H9 (cell line): ENCODE measurements around the gene TRA2B. TPM values are rescaled to one million over a fixed set of nuclear protein-coding genes. Genes with fewer than 3 reads are reported as not detected.

Source experiments
- DNase-seq: peaks from one replicate; pipeline ENCODE4 v3.0.0-alpha.2; 2017
- H2AFZ ChIP-seq: one replicate; pipeline ENCODE4 v1.6.1; 2013; ENCODE audit warnings: mild to moderate bottlenecking, low read length, control low read depth, moderate library complexity
- H2AK5ac ChIP-seq: 2 replicates; pipeline ENCODE4 v1.6.1; 2013; ENCODE audit warnings: low read length, control low read depth, mixed read lengths; ENCODE audit not compliant: insufficient read length
- H2BK120ac ChIP-seq: one replicate; pipeline ENCODE4 v1.6.1; 2013; ENCODE audit warnings: low read depth, mild to moderate bottlenecking, low read length, control low read depth, inconsistent platforms; ENCODE audit not compliant: poor library complexity, severe bottlenecking
- H2BK12ac ChIP-seq: 2 replicates; pipeline ENCODE4 v1.6.1; 2013; ENCODE audit warnings: low read length, control low read depth, mixed read lengths, low read depth; ENCODE audit not compliant: insufficient read length
- H2BK15ac ChIP-seq: 2 replicates; pipeline ENCODE4 v1.6.1; 2013; ENCODE audit warnings: low read depth, low read length, control low read depth
- H2BK20ac ChIP-seq: one replicate; pipeline ENCODE4 v1.6.1; 2013; ENCODE audit warnings: low read depth, mild to moderate bottlenecking, low read length, control low read depth, inconsistent platforms; ENCODE audit not compliant: poor library complexity, severe bottlenecking
- H2BK5ac ChIP-seq: 2 replicates; pipeline ENCODE4 v1.6.1; 2013; ENCODE audit warnings: low read length, control low read depth, mixed read lengths; ENCODE audit not compliant: insufficient read length
- H3K14ac ChIP-seq: 2 replicates; pipeline ENCODE4 v1.6.1; 2013; ENCODE audit warnings: low read length, control low read depth; ENCODE audit not compliant: insufficient read depth
- H3K18ac ChIP-seq: 2 replicates; pipeline ENCODE4 v1.6.1; 2013; ENCODE audit warnings: low read depth, mild to moderate bottlenecking, mixed read lengths, low read length, control low read depth; ENCODE audit not compliant: insufficient read length
- H3K23ac ChIP-seq: 2 replicates; pipeline ENCODE4 v1.6.1; 2013; ENCODE audit warnings: low read length, control low read depth, mixed read lengths, low read depth; ENCODE audit not compliant: insufficient read length
- H3K23me2 ChIP-seq: 2 replicates; pipeline ENCODE4 v1.6.1; 2013; ENCODE audit warnings: low read depth, mild to moderate bottlenecking, mixed read lengths, low read length, control low read depth; ENCODE audit not compliant: insufficient read length, poor library complexity, severe bottlenecking
- H3K27ac ChIP-seq: 2 replicates; pipeline ENCODE4 v1.5.1; 2013; ENCODE audit warnings: low read length, control low read depth, mixed read lengths, low read depth; ENCODE audit not compliant: insufficient read length
- H3K27me3 ChIP-seq: 2 replicates; pipeline ENCODE4 v1.6.1; 2013; ENCODE audit warnings: low read length, control low read depth, inconsistent platforms; ENCODE audit not compliant: insufficient read depth
- H3K4ac ChIP-seq: 2 replicates; pipeline ENCODE4 v1.6.1; 2013; ENCODE audit warnings: low read depth, mild to moderate bottlenecking, control low read depth, inconsistent platforms, low read length, moderate library complexity
- H3K4me1 ChIP-seq: 2 replicates; pipeline ENCODE4 v1.6.1; 2013; ENCODE audit warnings: low read length, control low read depth, inconsistent platforms; ENCODE audit not compliant: insufficient read depth
- H3K4me2 ChIP-seq: 2 replicates; pipeline ENCODE4 v1.6.1; 2013; ENCODE audit warnings: low read length, control low read depth, mixed read lengths; ENCODE audit not compliant: insufficient read length, insufficient read depth
- H3K56ac ChIP-seq: 2 replicates; pipeline ENCODE4 v1.6.1; 2013; ENCODE audit warnings: low read depth, mild to moderate bottlenecking, mixed read lengths, low read length, control low read depth; ENCODE audit not compliant: insufficient read length
- H3K79me1 ChIP-seq: 2 replicates; pipeline ENCODE4 v1.6.1; 2013; ENCODE audit warnings: low read depth, mild to moderate bottlenecking, moderate library complexity, low read length, control low read depth, inconsistent platforms; ENCODE audit not compliant: insufficient read depth, poor library complexity, severe bottlenecking
- H3K79me2 ChIP-seq: 2 replicates; pipeline ENCODE4 v1.6.1; 2013; ENCODE audit warnings: low read length, control low read depth, inconsistent platforms; ENCODE audit not compliant: insufficient read depth
- H3K9ac ChIP-seq: 2 replicates; pipeline ENCODE4 v1.6.1; 2013; ENCODE audit warnings: low read length, control low read depth, mixed read lengths; ENCODE audit not compliant: insufficient read length; ENCODE audit errors: extremely low read depth
- H3K9me3 ChIP-seq: one replicate; pipeline ENCODE4 v1.6.1; 2013; ENCODE audit warnings: low read depth, low read length, inconsistent platforms; ENCODE audit not compliant: control insufficient read depth
- H3T11ph ChIP-seq: one replicate; pipeline ENCODE4 v1.6.1; 2013; ENCODE audit warnings: mild to moderate bottlenecking, low read length, control low read depth, inconsistent platforms
- H4K20me1 ChIP-seq: one replicate; pipeline ENCODE4 v1.6.1; 2013; ENCODE audit not compliant: control insufficient read depth, insufficient read length, insufficient read depth
- H4K5ac ChIP-seq: 2 replicates; pipeline ENCODE4 v1.6.1; 2013; ENCODE audit warnings: low read depth, mild to moderate bottlenecking, mixed read lengths, low read length, control low read depth; ENCODE audit not compliant: insufficient read length
- H4K8ac ChIP-seq: replicated peaks from 2 replicates; pipeline ENCODE4 v1.6.1; 2013; ENCODE audit warnings: low read length, control low read depth, mixed read lengths, low read depth; ENCODE audit not compliant: insufficient read length
- H4K91ac ChIP-seq: 2 replicates; pipeline ENCODE4 v1.6.1; 2013; ENCODE audit warnings: low read depth, mild to moderate bottlenecking, moderate library complexity, mixed read lengths, low read length, control low read depth; ENCODE audit not compliant: insufficient read length
- H3K27ac Mint-ChIP-seq, 3 experiments: 2 replicates in 2 of 3; 3 replicates in 1 of 3; pipeline ENCODE4 v1.8.0; 2020 to 2021; ENCODE audit warnings: mixed read lengths in 3 of 3, mild to moderate bottlenecking in 1 of 3, moderate library complexity in 1 of 3
- H3K27me3 Mint-ChIP-seq: 2 replicates; pipeline ENCODE4 v1.8.0; 2021; ENCODE audit warnings: low read depth, mild to moderate bottlenecking, moderate library complexity, mixed read lengths
- H3K36me3 Mint-ChIP-seq, 3 experiments: 2 replicates in 2 of 3; 3 replicates in 1 of 3; pipeline ENCODE4 v1.8.0; 2020 to 2021; ENCODE audit warnings: low read depth in 3 of 3, mixed read lengths in 3 of 3; ENCODE audit not compliant: insufficient read depth in 1 of 3
- H3K4me1 Mint-ChIP-seq, 2 experiments: 2 replicates each; pipeline ENCODE4 v1.8.0; 2020; ENCODE audit warnings: mixed read lengths in 2 of 2
- H3K4me3 Mint-ChIP-seq, 2 experiments: 2 replicates in 1 of 2; 3 replicates in 1 of 2; pipeline ENCODE4 v1.8.0; 2020 to 2021; ENCODE audit warnings: mild to moderate bottlenecking in 2 of 2, mixed read lengths in 2 of 2, moderate library complexity in 1 of 2
- H3K9me3 Mint-ChIP-seq, 2 experiments: 2 replicates in 1 of 2; 3 replicates in 1 of 2; pipeline ENCODE4 v1.8.0; 2020; ENCODE audit warnings: mild to moderate bottlenecking in 2 of 2, mixed read lengths in 2 of 2, moderate library complexity in 1 of 2
- WGBS: extraction: QIAGEN DNeasy Blood & Tissue Kit; methylation state at CpG from one replicate; pipeline ENCODE4 v1.1.7; 2013; ENCODE audit warnings: missing lambda C conversion rate, low lambda C conversion rate, mixed read lengths; ENCODE audit not compliant: insufficient read length; ENCODE audit errors: extremely low coverage; 5-methylcytosine and 5-hydroxymethylcytosine counted together
- total RNA-seq: library from RNA; stranded (reverse); gene quantifications from 2 replicates; pipeline ENCODE4 v1.2.1, GENCODE V29; 2021
- TF ChIP-seq, protein P1 (sequence below): fragments of 200-600 bp; sonication (generic); conservative IDR thresholded peaks from 3 replicates; pipeline ENCODE4 v1.8.0; 2021; ENCODE audit warnings: antibody characterized with exemption, mild to moderate bottlenecking

TRA2B gene
- total RNA-seq, 1 experiment from 2014 or later: 344 TPM

DNA sequence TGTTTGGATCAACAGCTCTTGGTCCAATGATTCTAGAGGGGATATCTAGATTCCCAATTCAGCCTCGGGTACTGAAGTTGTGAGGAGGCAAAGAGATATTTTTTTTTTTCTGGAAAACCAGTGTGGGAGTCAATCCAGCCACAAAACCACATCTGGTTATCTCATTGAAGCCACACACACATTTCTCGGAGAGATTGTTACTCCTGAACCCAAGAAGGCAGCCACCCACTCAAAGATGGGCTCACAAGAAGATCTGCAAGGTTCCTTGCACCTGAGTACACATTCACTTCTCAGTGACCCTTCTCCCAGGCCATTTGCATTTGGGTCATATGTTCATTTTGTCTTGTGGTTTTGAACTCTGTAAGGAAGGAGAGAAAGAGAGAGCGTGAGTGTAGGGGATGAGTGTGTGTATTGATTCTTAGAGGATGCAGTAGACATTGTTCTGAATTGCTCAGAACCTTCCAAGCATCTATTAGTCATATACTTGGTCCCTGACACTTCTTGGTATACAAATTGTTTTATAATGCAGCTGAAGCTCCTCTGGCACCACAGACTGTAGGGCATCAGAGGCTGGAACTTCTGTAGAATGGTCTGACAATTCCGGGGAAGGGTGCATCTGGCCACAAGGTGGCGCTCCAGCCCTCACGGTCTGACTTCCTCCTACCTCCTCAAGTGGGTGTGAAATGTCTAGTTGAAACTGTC is 39.3 kb upstream of the TRA2B start:
- H2BK120ac ChIP-seq: no peak overlapping the region
- WGBS: 100% methylated on average over 1 of the region's 6 CpGs
- H3K9me3 ChIP-seq: no peaks in the 10 kb centered on the region
- H2BK12ac ChIP-seq: no peak overlapping the region
- H3K9ac ChIP-seq: no peak overlapping the region
- peaks cover 8% of the 10 kb centered on the region for H3K27me3 Mint-ChIP-seq
- H3K4ac ChIP-seq: no peak overlapping the region
- no peak overlapping the region for H2AK5ac ChIP-seq
- H2BK20ac ChIP-seq: no peak overlapping the region
- no peak overlapping the region for H3K4me3 Mint-ChIP-seq
- H3K79me2 ChIP-seq: no peaks in the 10 kb centered on the region
- no peaks in the 10 kb centered on the region for H3K4me1 Mint-ChIP-seq
- no peak overlapping the region for H2BK5ac ChIP-seq
- no peak overlapping the region for H3K56ac ChIP-seq
- TF ChIP-seq, protein P1, sequence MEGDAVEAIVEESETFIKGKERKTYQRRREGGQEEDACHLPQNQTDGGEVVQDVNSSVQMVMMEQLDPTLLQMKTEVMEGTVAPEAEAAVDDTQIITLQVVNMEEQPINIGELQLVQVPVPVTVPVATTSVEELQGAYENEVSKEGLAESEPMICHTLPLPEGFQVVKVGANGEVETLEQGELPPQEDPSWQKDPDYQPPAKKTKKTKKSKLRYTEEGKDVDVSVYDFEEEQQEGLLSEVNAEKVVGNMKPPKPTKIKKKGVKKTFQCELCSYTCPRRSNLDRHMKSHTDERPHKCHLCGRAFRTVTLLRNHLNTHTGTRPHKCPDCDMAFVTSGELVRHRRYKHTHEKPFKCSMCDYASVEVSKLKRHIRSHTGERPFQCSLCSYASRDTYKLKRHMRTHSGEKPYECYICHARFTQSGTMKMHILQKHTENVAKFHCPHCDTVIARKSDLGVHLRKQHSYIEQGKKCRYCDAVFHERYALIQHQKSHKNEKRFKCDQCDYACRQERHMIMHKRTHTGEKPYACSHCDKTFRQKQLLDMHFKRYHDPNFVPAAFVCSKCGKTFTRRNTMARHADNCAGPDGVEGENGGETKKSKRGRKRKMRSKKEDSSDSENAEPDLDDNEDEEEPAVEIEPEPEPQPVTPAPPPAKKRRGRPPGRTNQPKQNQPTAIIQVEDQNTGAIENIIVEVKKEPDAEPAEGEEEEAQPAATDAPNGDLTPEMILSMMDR: peak; percentile 95
- no peak overlapping the region for H3K27ac Mint-ChIP-seq
- no peaks in the 10 kb centered on the region for H4K20me1 ChIP-seq
- H3K4me2 ChIP-seq: no peak overlapping the region
- H4K8ac ChIP-seq: no peak overlapping the region
- H4K5ac ChIP-seq: no peak overlapping the region
- no peaks in the 10 kb centered on the region for H3K79me1 ChIP-seq
- no peaks in the 10 kb centered on the region for H3K23me2 ChIP-seq
- no peak overlapping the region for H2AFZ ChIP-seq
- no peak overlapping the region for H3K18ac ChIP-seq
- H4K91ac ChIP-seq: no peak overlapping the region
- DNase-seq: peak; percentile 79
- no peak overlapping the region for H3K14ac ChIP-seq
- H3K36me3 Mint-ChIP-seq: no peaks in the 10 kb centered on the region
- H3T11ph ChIP-seq: no peak overlapping the region
- H3K23ac ChIP-seq: no peak overlapping the region
- H3K4me1 ChIP-seq: no peaks in the 10 kb centered on the region
- no peaks in the 10 kb centered on the region for H3K27me3 ChIP-seq
- H3K9me3 Mint-ChIP-seq: no peaks in the 10 kb centered on the region
- no peak overlapping the region for H3K27ac ChIP-seq
- no peak overlapping the region for H2BK15ac ChIP-seq
